ENCODE measurements around the gene CDK14.

Gene CDK14

GRCh38 chr7:91031757-91032156 lies 435.6 kb downstream of the CDK14 start:
- DNase-seq, result no peak

- DNase-seq, result no peak
These were observed 437.5 kb downstream of the CDK14 start for GRCh38 chr7:91033574-91033973.

- DNase-seq, result no peak
These were observed 438.6 kb downstream of the CDK14 start for GRCh38 chr7:91034459-91035368.

GRCh38 chr7:91039033-91039432 lies 442.9 kb downstream of the CDK14 start:
- DNase-seq, result no peak

GRCh38 chr7:91041141-91041540 lies 445.0 kb downstream of the CDK14 start:
- DNase-seq, result no peak

GRCh38 chr7:91041901-91042484 lies 445.9 kb downstream of the CDK14 start:
- no peak for DNase-seq

- no peak for DNase-seq
These were observed 447.1 kb downstream of the CDK14 start for GRCh38 chr7:91043186-91043585.

GRCh38 chr7:91043924-91044645 lies 448.0 kb downstream of the CDK14 start:
- DNase-seq, result no peak

- DNase-seq, result no peak
These were observed 449.5 kb downstream of the CDK14 start for GRCh38 chr7:91045606-91046005.

- no peak for DNase-seq
These were observed 450.4 kb downstream of the CDK14 start for GRCh38 chr7:91046322-91047089.

- DNase-seq, result no peak
These were observed 451.5 kb downstream of the CDK14 start for GRCh38 chr7:91047636-91048035.

- no peak for DNase-seq
These were observed 454.6 kb downstream of the CDK14 start for GRCh38 chr7:91050677-91051076.

- DNase-seq, result no peak
These were observed 455.8 kb downstream of the CDK14 start for GRCh38 chr7:91051966-91052365.

GRCh38 chr7:91054374-91054773 lies 458.3 kb downstream of the CDK14 start:
- DNase-seq, result no peak

GRCh38 chr7:91055219-91055618 lies 459.1 kb downstream of the CDK14 start:
- no peak for DNase-seq

- DNase-seq, result no peak
These were observed 466.6 kb downstream of the CDK14 start for GRCh38 chr7:91062713-91063112.

GRCh38 chr7:91064052-91064451 lies 467.9 kb downstream of the CDK14 start:
- no peak for DNase-seq

GRCh38 chr7:91064938-91065337 lies 468.8 kb downstream of the CDK14 start:
- DNase-seq, result no peak

GRCh38 chr7:91066627-91067026 lies 470.5 kb downstream of the CDK14 start:
- DNase-seq, result no peak

- DNase-seq, result no peak
These were observed 471.1 kb downstream of the CDK14 start for GRCh38 chr7:91067242-91067641.

- no peak for DNase-seq
These were observed 472.1 kb downstream of the CDK14 start for GRCh38 chr7:91068136-91068795.

GRCh38 chr7:91069146-91069545 lies 473.0 kb downstream of the CDK14 start:
- no peak for DNase-seq
